SKM-1 (cell line): Measurements from ENCODE around the gene ATL2.
A peak's percentile ranks its signal among the peaks of the same experiment; 100 is the strongest.
"Not testable (repeated sequence)": the region's sequence is repeated elsewhere in the genome, so short reads cannot be mapped to it uniquely, and the experiment has no call there.

Source experiments
- DNase-seq: peaks from one replicate; lab custom pipeline; 2025; ENCODE audit not compliant: unreplicated experiment; lab: John Stamatoyannopoulos, UW

ATL2 gene

DNA sequence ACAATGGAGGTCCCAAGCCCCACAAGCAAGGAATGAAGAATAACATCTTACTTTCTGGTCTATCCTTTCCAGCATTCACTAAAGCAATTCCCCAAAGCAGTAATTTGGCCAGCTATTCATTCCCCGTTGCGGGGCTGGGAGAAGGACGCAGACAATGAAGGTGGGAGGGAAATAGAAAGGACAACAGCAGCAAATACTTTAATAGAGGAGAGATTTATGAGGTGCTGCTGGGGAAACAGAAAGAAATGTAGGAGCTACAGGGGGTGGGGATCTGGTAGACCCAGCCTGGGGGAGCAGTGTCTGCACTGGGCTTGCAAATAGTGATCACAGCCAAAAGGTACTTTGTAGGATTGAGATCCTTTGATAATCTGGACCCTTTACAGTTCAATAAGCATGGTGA, 13.9 kb upstream of the ATL2 start:
- DNase-seq, result no peak

DNA sequence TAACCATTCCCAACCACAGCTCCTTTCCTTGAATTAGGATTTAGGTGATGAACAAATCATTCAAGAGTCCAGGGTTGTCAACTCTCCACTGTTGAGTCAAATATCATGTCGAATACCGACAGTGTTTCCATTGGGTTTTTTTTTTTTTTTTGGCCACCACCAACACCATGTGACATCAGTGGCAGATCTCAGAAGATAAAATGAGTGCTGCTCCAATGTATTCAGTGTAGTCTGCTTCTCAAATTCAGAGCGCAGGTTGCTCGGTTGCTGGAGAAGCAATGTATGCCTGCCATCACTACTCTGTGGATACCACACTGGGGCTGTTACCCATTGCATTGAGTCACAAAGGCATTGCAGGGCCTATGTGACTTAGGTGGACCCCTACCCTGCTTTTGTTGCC, 10.8 kb upstream of the ATL2 start:
- no peak for DNase-seq

DNA sequence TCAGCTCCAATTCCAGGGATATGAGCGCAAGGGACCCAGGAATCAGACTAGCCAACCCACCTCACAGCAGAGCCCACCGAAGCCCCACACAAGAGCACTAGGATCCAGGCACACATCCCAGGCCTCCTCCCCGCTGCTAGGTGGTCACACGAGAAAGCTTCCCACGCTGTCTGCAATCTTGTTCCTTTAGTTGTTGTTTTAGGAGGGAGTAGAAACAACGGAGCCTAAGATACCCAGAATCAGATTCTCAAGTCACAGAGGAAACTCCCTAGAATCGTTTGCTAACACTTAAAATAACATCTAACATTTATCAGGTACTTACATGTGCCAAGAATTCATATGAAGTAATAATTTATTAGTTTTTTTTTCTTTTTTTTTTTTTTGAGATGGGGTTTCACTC, 9.7 kb upstream of the ATL2 start:
- DNase-seq, result no peak

DNA sequence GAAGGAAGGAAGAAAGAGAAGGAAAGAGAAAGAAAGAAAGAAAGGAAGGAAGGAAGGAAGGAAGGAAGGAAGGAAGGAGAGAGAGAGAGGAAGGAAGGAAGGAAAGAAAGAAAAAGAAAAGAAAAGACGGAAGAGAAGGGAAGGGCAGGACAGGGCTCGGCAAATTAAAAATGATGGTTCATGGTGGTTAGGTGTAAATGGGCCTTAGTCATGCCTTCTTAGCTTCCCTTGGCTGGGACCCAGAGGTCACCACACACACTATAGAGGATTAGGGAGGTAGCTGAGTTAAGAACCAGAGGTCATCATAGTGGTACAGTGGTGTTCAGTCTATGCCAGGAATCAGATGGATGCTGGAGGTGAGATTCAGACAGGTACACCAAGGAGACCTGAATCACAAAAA, 9.3 kb upstream of the ATL2 start:
- no peak for DNase-seq

DNA sequence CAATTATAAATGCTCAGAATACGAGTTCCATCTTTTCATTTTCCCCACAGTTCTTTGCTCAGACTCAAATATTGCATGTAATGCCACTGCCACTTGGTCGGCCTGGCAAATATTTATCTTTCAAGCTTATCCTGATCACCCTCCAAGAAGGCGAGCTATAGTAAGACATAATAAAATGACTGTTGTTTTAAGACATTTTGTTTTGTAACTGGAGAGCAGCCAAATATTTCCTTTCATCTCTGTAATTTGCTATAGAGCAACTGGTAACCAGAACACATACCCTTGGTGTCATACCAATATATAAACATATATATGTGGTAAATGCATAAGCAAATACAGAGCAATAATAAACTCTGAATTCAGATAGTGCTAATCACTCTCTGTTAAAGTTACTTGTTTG, 7.3 kb upstream of the ATL2 start:
- no peak for DNase-seq

DNA sequence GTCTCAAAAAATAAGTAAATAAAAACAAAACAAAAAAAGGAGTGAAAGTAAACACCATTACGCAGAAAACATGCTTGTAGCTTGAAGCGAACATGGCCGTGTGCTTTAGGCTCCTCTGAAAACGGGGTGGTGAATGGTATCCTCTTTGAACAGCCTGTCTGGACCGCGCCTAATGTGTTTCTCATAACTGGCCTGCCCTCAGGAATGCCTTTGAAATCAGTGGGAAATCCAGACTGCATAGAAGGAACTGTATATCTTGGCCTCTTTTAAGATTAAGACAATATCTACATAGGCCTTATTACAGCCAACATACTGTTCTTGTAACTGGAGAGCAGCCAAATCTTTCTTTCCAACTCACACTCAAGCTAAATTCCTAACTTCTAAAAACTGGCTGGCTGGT, 6.7 kb upstream of the ATL2 start:
- not testable (repeated sequence) for DNase-seq

DNA sequence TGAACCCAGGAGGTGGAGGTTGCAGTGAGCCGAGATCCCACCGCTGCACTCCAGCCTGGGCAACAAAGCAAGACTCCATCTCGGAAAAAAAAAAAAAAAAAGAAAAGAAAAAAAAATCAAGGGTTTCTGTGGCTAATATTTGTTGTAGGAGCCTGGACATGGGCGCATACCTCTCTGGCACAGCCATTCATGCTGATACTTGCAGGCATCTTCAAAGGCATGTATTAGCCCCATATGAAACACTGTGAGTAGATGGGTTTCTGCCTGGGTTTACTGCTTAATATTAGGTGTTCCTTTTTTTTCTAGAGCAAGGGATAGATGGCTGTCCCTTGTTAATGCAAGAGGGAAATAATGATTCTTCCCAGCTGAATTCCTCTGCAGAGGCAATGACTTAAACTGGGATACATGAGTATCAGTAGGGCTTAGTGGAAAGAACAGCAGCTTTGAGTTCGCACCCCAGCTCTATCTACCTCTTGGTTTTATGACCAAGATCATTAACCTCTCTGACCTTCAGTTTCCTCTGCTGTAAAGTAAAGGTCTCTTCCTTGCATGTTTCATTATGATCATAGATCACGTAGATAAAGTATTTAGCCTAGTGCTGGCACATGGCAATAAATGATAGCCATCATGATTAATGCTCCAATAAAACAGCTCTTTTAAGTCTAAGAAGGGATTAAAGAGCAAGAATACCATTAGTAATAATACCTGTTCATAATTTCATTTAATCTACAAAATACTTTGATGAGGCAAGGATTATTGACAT, 4.5 kb upstream of the ATL2 start:
- no peak for DNase-seq

DNA sequence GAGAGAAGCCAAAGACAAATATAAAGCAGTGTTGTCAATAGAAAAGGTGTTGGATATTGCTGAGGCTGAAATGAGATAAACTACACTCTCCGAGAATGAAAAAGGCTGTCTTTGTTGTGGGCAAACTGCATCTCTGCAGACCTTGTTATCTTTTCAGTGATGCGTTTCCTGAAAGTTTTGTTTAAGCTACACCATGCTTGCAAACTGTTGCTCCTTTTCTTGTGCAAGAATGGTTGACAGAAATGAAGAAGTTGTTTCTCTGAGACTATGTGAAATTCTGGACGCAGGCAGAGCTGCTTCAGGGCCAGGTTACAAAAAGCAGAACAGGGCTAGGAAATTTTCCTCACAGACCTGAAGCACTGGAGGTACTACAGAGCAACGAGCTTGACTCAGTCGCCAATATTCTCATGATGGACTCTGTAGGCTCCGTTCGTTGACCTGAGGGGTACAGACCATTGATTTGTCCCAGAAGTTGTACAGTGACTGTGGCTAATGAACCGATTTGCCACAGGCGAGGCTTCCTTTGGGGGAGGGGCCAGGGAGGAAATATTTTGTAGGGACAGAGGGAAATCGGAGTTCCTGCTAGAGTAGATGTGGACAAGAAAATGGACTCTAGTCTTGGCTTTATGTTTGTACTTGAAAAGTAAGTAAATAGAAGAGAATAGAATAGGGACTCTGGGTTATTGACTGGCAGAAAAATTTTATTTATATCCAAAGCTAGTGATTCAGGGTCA, 3.5 kb upstream of the ATL2 start:
- DNase-seq, result peak; percentile 94

DNA sequence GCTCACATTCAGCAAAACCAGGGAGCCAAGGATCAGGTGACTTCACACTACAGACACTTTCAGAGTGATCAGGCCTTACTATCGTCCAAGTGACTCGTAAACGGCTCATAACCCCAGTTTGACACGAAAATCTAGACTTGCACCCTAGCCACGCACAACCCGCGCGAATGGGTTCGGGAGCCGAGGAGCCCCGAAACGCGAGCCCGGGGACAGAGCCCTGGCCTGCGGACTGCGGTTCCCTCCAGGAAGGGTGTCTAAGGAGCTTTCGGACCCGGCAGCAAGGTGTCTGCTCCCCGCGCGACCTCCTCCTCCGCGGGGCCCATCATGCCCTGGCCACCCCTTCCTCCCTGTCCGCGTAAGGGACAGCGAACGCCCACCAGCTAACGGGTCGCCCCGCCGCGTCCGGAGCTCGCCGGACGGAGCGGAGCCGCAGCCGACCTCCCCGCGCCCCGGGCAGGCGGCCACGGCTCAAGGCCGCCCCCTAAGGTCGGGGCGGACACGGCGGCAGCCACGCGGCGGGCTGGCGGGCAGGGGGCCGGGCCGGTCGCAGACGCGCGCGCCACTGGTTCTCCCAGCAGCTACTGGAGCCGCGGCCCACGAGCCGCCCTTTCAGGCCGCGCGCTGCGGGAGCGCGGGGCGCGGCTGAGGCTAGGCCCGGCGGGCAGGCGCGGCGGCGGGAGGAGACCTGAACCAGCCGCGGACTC, 575 bp downstream of the ATL2 start:
- DNase-seq, result peak; percentile 17

DNA sequence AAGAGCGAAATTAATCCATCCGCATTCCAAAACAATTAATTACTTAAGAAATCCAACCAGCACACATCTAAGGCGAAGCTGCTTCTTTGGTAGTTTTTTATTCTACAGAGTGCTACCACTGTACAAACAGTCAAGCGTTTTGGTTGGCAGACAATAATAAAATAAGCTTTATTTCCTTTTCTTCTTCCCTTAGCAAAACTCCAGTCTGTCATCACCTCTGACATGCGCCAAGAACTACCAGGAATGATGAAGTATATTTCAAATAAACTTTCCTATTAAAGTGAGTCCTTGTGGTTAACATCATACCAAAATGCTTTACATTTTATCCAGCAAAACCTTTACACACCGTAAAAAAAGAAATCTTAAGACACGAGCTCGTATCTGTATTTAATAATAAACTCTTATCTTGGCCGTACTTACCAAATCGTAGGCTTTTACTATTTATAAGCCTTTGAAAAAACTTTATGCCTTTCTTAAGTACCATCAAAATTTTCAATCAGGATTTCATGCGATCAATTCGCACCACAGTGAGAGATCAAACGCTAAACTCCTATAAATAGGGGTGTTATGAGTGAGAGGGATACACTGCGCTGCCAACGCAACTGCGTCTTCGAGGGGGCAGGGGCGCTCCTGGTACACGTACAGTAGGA, 1.3 kb downstream of the ATL2 start:
- DNase-seq, result no peak

DNA sequence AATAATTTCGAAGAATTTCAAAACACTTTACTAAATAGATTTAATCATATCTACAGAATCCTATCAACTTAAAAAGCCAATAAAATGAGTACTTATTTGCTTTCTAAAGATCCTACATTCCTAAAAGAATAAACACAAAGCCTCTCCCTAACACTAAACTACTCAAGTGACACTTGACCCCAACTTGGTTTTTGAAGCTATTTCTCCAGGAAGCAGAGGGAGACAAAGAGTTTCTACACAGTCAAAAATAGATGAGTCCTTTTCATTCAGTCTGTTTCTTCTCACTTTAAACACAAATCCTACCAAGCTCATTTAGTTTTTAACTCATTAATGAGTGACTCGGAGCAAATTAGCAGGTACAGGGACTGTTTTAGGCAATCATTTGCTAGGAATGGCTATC, 2.1 kb downstream of the ATL2 start:
- DNase-seq, result no peak

DNA sequence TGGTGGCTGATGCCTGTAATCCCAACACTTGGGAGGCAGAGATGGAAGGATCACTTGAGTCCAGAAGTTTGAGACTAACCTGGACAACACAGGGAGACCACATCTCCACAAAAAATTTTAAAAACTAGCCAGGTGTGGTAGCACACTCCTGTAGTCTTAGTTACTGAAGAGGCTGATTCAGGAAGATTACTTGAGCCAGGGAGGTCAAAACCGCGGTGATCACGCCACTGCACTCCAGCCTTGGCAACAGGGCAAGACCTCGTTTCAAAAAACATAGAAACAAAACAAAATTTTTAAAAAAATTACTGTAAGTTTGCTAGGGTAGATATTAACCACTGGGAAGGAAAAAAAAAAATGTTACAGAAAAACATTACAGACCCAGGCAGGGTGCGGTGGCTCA, 5.8 kb downstream of the ATL2 start:
- DNase-seq, result no peak

DNA sequence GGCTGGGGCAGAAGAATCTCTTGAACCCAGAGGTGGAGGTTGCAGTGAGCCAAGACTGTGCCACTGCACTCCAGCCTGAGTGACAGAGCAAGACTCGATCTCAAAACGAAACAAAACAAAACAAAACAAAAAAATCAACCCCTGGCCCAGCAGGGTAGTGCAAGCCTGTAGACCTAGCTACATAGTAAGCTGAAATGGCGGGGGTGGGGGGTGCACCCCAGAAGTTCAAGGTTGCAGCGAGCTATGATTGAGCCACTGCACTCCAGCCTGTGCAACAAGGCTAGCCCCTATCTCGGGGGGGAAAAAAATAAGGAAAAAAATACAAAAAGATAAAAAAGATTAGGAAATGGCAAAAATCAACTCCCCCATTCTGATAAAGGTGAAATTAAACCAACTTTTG, 6.4 kb downstream of the ATL2 start:
- DNase-seq, result no peak

DNA sequence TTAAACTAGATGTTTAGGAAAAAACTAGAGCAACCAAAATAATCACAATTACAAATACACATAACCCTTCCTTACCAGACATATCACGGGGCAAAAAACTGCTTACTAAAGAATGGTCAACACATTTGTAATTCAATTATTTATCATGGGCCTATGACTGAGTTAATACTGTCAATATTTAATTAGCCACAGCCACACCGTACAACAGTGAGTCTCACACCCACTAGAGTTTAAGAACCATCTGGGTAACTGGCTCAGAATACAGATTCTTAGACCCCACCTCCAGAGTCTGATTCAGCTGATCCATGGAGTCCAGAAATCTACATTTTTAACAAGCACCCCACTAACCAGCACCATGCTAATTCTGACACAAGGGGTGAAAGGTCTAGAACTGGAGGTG, 14.8 kb downstream of the ATL2 start:
- no peak for DNase-seq

DNA sequence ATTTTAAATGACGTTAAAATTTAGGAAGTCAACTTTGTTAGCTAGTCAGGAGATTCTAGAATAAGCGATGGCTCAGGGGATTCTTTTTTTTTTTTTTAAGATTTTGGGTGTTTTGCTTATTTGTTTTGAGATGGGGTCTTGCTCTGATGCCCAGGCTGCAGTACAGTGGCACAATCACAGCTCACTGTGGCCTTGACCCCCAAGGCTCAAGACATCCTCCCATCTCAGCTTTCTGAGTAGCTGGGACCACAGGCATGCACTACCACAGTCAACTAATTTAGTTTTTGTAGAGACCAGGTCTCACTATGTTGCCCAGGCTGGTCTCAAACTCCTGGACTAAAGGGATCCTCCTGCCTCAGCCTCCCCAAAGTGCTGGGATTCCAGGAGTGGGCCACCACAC, 16.9 kb downstream of the ATL2 start:
- DNase-seq, result no peak

DNA sequence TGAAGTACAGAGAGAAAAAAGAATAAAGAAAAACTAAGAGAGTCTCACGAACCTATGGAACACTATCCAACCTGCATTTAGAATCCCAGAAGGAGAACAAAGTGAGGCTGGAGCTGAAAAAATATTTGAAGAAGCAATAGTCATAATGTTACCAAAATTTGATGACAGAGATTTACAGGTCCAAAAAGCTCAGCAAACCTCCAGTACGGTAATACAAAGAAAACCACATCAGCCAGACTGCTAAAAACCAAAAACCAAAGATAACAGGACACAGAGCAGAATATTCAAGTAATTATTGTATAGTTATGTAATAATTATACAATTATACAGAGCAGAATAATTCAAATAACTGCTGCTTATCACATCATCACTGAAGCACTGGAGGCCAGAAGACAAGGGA, 23.7 kb downstream of the ATL2 start:
- no peak for DNase-seq

DNA sequence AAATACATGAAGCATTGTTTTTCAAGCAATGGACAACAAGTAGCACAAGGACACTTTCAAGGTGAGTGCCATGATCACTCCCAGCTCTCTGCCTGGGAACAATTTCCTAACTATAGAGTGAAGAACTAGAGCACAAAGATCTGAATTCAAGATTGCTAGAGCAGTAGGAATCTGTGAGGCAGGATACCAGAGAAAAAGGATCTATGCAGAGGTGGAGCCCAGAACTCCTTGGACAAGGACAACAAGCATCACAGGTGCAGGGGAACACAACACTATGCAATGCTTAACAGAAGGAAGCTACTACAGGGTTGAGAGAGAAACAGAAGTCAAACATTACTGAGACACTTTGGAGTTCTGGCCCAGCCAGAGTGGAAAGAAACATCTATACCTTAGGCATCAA, 24.7 kb downstream of the ATL2 start:
- no peak for DNase-seq

DNA sequence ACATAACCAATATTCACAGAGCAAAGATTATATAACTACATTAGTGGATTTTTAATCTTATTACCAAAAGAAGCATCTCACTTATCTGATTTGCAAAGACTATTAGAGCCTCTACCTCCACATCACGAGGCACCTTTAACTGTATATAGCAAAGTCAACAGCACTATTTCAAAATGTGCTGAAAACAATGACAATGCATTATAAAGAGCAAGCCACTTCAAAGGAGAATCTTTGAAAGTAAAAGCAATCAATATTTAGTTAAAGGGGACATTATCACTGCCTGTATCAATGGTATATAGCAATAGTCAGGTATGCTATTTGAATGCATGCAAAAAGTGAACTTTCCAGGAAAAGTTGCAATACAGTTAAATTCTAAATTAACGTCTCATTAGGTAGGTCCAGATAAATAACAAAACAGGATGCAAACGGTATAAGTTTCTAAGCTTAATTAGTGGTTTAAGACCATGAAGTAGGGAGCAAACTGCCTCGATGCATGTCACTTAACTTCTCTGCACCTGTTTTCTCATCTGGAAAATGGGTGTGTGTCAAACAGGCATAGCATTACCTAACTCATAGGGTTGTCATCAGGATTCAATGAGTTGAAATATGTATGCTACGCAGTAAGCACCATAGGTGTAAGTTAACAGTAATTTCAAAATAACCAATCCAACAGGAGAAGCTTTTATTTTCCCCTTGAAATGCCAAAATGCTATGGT, 31.6 kb downstream of the ATL2 start:
- DNase-seq, result no peak

DNA sequence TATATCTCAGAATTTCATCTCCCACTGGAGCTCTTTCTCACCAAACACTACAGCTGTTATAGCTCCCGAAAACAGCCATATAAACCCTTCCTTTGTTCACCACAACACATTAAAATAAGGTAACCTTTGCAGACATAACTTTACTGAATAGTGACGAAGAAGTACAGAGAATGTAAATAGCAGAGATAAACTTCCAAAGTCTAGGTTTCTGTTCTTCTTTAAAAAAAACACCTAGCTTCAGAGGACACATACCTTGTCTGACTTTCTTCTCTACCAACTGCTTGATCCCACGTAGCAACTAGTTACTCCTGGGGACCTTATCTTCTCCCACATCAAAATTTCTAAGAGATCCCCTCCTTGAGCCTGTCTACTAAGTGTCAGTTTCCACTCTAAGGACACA, 32.3 kb downstream of the ATL2 start:
- no peak for DNase-seq

DNA sequence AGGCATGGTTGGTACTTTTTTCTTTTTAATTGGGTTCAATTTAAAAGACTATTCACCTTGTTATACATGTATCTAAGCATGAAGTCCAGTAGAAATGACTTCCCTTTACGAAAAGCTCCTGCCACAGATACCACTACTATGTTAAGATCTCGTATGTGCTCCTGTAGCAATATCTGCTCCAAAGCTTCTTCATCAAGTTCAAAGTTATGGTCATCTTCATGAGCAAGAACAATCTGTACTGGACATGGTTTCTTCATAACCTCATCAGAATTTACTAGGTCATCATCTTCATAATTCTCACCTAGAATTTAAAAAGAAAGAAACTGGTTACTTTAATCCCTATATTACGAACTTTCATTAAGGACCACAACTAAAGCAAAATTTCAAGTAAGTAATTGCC, 33.9 kb downstream of the ATL2 start:
- DNase-seq, result no peak

DNA sequence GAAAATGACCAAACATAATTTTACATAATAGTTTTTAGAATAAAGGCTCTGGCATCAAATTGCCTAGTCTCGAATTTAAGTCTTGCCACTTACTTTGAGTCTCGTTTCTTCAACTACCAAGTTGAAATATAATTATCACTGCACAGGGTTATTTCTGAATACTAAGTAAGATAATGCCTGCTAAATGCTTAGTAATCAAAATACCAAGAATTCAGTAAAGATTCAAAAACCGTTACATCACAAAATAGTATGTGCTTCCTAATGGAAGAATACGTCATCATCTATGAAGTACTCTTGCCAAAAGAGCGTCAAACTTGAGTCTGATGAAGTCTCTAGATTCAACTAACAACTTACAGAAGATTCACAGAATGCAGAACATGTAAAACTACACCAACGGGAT, 40.5 kb downstream of the ATL2 start:
- DNase-seq, result no peak
